NT2/D1 (cell line): ENCODE data around the gene ZNF74.

ENCODE experiments used
- SUZ12 ChIP-seq: IDR thresholded peaks from 2 replicates; pipeline ENCODE4 v1.6.1; 2011; ENCODE audit not compliant: insufficient read length, insufficient read depth; ENCODE audit errors: extremely low read depth
- YY1 ChIP-seq: IDR thresholded peaks from 2 replicates; pipeline ENCODE4 v1.6.1; 2011; ENCODE audit not compliant: insufficient read length, insufficient read depth
- ZNF274 ChIP-seq: IDR thresholded peaks from 2 replicates; pipeline ENCODE4 v1.6.1; 2011; ENCODE audit warnings: mild to moderate bottlenecking, low read depth, low read length

DNA sequence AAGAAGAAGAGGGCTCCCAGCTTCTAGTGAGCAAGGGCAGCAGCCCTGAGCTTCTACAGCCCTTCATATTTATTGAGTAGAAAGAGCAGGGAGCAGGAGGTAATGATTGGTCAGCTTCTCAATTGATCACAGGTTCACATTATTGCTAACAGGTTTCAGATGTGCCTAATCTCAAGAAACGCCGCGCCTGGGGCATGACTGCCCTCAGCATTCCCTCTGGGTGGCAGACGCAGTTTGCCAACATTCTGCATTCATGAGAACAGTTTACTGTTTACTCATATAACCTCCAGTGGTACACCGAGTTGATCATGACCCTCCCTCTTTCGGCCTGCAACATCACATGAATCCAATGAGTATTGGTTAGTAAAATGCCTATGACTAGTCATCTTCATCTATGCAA, 4.7 kb upstream of the ZNF74 start:
- TF ChIP-seq YY1, result no peak
- TF ChIP-seq ZNF274, result no peak
- TF ChIP-seq SUZ12, result no peak
